SKM-1 treated with dmso at 0.1 percent for 144 hours (cell line): ENCODE data around the gene ZNF668.
"Not testable (repeated sequence)": the region's sequence is repeated elsewhere in the genome, so short reads cannot be mapped to it uniquely, and the experiment has no call there.

Source experiments
- DNase-seq: peaks from one replicate; lab custom pipeline; 2025; ENCODE audit not compliant: unreplicated experiment; lab: John Stamatoyannopoulos, UW

The ZNF668 gene

GRCh38 chr16:31016018-31016417 lies 58.0 kb downstream of the ZNF668 start:
- no peak for DNase-seq

- not testable (repeated sequence) for DNase-seq
These were observed 60.7 kb downstream of the ZNF668 start for GRCh38 chr16:31013292-31013691.

- not testable (repeated sequence) for DNase-seq
These were observed 62.2 kb downstream of the ZNF668 start for GRCh38 chr16:31011815-31012214.
